Cardiac septum (tissue), 1 donor: ENCODE data around the gene CC2D1A. TPM values are rescaled to one million over a fixed set of nuclear protein-coding genes. Genes with fewer than 3 reads are reported as not detected.

Experiments
- DNase-seq: peaks from one replicate; pipeline ENCODE4 v3.0.0-alpha.2; 2020; ENCODE audit warnings: low spot score
- intact Hi-C: fragments of 100-400 bp; cut with DNase I; formaldehyde crosslinking; loops from one replicate; pipeline ENCODE4 v1.14.0; 2022
- long read RNA-seq: library from polyadenylated mRNA; unstranded; transcript quantifications from one replicate; pipeline ENCODE4 v2.0.0, GENCODE V29; 2021
- total RNA-seq: library from RNA; stranded (reverse); fragmentation: NEBNext Ultra II Directional; extraction: Animal tissue kit (Norgen Biotek cat#: 25700); gene quantifications from one replicate; pipeline ENCODE4 v1.2.1, GENCODE V29; 2021
- donor health status: DM: no; HTN: no; CAD: no.

Gene CC2D1A
- total RNA-seq: 19.5 TPM
- long read RNA-seq, transcript CC2D1A-201 (29 exons, 3,581 nt): major isoform, 8 of 42 reads
- long read RNA-seq, partial matches to known transcripts: 28 of 42 reads
- long read RNA-seq, other reads (novel, unspliced or antisense): 5 of 42 reads

DNA sequence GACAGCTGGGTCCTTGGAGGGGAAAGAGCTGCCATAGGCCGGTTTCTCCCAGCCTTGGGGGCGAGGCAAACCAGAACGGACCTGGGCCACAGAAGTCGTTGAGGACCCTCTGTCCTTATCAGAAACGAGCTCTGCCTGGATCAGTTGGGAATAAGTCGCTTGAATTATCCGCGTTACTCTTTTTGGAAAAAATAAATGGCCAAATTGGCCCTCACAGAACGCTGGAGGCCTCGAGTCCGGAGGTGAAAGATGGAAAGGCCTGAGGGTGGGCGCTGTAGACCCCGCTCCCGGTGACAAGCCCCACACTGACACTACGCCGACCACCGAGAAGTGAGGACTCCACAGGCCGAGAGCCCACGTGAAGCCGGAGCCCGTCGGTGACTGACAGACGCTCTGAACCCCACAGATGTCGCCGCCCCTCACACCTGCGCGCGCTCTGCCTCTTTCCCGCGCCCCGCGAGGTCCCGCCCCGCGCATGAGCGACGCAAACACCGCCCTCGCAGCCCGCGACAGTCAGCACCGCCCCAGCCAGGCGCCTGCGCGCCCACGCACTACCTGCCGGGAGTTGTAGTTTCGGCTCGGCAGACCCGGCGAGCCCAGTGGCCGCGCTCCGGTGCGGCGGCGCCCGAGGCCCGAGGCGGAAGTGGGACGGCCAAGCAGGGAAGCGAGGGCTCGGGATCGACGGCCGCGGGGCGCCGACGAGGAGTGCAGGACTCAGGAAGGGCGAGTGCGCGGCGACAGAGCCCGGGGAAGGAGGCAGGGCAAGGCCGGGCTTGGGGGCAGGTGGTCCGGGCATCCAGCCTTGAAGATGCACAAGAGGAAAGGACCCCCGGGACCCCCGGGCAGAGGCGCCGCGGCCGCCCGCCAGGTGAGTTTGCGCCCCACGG is at the start of gene CC2D1A, which contains the start of gene BRME1:
CC2D1A (plus strand) TSS at position 568 of the 887 bp plus-strand sequence; CDS start at position 809, 241 bp downstream.
BRME1 (minus strand) TSS at position 484 of the 887 bp plus-strand sequence. CDS start 1,225 bp downstream, outside the sequence.
- DNase-seq: peak; percentile 99
- intact Hi-C loops: loop anchor here (5.0 kb wide), 1 partner anchor 46 kb away; the partner anchor contains the start of gene DCAF15

DNA sequence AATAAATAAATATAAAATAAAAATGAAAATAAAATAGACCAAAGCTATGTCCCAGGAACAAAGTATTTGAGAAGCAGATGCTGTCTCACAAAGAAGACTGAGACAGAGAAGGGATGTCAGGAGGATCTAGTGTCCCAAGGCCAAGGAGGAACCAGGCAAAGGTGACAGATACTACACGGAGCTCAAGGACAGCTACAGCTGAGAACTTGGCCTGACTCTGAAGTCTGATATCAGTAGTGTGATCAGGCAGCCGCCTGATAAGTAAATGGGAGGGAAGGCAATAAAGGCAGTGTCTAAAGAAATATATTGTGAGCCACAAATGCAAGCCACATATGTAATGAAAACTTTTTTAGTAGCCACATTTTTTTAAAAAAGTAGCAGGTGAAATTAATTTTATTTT is 49.5 kb upstream of the CC2D1A start:
- DNase-seq: no peak
- intact Hi-C loops: no loop called here

DNA sequence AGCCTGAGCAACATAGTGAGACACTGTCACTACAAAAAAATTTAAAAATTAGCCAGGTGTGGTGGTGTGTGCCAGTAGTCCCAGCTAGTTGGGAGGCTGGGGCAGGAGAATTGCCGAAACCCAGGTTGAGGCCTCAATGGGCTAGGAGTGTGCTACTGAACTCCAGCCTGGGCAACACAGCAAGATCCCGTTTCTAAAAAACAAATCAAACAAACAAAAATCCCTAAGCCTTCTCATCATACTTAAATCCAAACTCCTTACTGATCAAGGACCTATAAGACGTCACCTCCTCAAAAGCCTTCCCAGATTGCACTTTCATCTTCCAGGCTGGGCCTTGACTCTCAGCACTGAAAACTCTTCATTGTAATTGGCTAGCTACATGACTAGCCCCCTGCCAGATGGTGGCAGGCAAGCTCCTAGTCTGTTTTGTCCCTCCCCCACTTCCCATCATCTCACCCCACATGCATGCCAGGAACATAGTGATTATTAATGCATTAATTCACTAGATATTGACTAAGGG is 46.6 kb upstream of the CC2D1A start:
- DNase-seq: no peak
- intact Hi-C loops: no loop called here

DNA sequence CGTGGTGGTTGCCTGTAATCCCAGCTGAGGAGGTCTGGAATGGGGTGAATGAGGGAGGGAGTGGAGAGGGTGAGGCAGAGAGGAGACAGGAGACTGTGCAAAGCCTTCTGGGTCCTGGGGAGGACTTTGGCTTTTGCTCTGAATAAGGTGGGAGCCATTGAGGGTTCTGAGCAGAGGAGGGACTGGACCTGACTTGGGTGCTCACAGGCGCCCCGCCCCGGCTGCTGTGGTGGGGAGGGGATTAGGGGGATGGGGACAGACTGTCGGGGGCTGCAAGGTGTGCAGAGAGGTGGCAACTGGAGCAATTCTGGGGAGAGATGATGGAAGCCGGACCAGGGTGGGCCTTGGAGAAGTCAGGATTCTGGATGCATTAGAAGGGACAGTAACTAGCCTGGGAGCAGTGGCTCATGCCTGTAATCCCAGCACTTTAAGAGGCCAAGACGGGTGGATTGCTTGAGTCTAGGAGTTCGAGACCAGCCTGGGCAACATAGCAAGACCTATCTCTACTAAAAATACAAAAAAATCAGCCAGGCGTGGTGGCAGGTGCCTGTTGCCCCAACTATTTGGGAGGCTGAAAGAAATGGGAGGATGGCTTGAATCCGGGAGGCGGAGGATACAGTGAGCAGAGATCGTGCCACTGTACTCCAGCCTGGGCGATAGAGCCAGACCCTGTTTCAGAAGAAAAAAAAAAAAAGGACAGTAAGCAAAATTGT is 45.2 kb upstream of the CC2D1A start:
- intact Hi-C loops: loop anchor here (5.0 to 10.0 kb wide), 2 partner anchors 264 to 576 kb away; no protein-coding TSS in a partner anchor
- no peak for DNase-seq

DNA sequence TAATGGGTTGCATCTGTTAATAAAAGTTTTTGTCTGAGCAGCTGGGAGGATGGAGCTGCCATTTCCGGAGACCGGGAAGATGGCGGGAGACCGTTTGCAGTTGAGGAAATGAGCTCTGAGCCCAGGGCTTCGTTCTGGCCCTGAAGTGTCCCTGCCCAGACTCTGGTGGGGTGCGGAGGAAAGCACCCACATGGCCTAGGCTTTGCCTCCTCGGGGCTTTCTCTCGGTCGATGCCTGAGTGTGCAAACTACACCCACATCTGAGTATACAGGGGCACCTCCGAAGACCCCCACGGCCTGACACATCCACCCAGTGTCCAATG is 44.6 kb upstream of the CC2D1A start:
- DNase-seq: no peak
- intact Hi-C loops: loop anchor here (5.0 to 10.0 kb wide), 2 partner anchors 264 to 577 kb away; no protein-coding TSS in a partner anchor

DNA sequence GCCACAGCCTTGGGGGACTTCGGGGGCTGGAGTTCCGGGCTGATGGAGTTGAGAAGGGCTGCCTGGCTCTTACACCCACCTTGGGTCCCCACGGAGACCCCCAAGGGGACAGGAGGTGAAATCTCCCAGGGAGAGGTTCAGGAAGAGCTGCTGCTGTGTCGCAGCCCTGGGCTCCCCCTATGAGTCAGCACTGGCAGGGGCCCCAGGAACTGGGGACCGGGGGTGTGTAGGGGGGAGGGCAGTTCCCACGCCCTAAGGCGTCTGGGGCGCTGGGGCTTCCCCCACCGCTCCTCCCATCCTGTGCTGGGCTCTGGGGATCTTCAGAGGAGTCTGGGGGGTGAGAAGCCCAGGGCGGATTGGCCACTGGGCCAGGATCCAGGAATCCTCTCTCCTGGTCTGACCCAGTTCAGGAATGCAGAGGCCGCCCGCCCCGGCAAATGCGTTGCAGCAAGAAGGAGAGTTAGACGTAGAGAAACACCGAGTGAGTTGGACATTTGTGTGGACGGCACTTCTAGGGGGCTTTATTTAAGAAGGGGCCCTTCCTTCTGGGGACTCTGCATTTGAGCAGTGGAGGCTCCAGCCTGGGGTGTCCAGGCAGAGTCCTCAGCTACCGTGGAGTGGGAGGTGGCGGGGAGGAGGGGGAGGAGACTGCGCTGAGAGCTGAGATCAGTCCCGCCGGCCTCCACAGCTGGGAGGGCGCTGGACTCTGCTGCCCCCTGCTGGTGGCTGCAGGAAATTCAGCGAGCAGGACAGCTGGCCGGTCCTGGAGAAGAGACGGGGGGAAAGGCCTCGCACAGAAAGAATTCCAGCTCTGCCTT is 44.1 kb upstream of the CC2D1A start:
- peak; percentile 98 for DNase-seq
- intact Hi-C loops: loop anchor here (1.0 to 10.0 kb wide), 3 partner anchors 77 to 577 kb away; no protein-coding TSS in a partner anchor

DNA sequence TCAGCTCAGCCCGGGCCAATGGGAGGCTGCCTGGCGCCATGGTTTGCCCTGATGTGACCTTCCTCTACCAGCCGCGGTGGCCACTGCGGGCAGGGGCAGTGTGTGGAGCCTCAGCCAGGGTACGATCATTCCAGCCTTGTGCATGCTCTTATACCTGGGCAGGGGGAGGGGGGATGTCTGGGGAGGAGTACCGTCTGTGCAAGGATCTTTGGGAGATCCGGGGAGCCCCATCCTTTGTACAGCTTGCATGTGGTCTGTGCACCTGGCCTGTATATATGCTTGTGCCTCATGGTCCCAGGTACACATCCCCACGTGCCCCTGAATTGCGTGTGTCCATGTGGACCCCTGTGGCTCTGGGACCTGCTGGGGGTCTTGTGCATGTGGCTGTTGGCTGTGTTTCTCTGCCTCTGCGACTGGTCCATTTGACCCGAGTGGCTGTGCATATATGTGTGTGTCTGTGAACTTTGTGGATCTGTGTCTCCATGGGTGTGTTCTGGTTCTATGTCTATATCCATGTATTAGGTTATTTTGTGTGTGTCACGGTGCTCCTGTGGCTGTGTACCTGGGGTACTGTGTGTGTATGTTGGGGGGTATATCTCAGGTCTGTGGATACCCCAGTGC is 41.8 kb upstream of the CC2D1A start:
- intact Hi-C loops: loop anchor here (5.0 to 10.0 kb wide), 2 partner anchors 267 to 579 kb away; no protein-coding TSS in a partner anchor
- no peak for DNase-seq

DNA sequence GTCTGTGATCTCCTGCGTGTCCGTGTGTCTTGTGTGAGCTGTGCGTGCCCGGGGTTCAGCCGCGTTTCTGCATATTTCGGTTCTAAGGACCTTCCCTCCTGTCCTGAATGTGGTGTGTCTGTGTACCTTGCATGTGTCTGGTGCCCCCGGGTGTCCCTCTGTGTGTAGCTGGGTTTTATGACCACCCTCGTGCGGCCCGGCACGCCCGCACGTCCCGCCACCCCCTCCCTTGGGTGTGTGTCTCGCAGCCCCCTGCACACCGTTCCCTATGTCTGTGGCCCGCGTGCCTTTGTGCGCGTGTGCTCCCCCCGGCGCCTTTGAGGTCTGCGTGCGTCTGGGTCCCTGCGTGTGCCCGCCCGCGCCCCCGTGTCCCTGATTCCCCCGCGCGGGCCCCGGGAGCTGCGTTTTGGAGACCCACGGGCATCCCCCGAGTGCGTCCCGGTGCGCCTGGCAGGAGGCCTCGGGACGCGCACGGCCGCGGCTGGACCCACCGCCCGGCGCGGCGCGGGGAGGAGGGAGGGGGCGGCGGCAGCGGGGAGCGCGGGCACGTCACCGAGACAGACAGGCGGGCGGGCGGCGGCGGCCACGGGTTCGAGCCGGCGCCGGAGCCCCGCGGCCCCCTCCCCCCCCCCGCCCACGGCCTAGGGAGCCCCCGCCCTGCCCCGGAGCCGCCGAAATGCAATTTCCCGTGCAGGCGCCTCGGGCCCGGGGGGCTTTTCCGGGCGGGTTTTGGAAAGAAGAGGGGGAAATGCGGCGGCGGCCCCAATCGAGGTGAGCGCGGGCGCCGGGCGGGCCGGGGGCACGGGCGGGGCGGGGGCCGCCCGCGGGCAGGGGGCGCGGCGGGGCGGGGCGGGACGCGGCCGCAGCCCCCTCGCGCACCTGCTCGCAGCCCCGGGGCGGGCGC is 41.1 kb upstream of the CC2D1A start:
- DNase-seq: no peak

DNA sequence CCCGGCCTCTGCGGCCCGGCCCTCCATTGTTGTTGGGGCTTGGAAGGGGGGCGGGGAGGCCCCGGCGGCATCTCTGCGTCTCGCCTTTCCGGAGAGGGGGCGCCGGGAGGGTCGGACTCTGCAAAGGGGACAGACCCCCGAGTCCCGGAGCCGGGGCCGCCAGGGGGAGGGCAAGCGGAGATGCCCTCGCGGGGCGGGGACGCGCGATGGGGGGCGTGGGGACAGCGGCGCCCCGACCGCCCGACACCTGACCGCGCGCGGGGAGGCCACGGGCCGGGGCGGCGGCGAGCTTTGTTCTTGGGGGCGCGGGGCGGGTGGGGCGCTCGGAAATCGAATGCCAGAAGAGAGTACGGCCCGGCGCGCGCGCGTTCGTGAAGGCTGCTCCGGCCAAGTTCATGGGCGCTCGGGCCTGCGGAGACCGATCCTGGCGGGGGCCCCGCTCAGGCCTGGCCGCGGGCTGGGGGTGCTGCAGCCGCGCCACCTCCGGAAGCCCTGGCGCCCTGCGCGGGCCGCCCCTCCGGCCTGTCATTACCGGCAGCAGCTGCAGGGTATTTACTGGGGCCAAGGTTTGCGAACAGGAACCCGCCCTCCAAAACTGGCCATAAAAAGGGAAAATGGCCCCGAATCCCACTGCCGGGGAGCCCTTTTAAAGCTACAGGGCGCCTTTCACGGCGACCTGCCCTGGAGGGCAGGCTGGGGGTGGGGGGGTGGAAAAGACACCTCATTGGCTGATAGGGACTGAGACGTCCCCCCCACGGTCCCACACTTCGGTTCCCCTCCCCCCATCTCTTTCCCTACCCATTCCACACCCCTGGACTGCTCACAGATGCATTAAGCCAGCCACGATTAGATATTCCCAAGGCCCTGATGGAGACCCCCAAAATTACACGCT is 40.2 kb upstream of the CC2D1A start:
- intact Hi-C loops: loop anchor here (10.0 kb wide), 1 partner anchor 581 kb away; no protein-coding TSS in a partner anchor
- no peak for DNase-seq

More for the DNA sequence above, 41.1 kb upstream of the CC2D1A start:
- intact Hi-C loops: loop anchor here (5.0 to 10.0 kb wide), 2 partner anchors 268 to 580 kb away; no protein-coding TSS in a partner anchor

DNA sequence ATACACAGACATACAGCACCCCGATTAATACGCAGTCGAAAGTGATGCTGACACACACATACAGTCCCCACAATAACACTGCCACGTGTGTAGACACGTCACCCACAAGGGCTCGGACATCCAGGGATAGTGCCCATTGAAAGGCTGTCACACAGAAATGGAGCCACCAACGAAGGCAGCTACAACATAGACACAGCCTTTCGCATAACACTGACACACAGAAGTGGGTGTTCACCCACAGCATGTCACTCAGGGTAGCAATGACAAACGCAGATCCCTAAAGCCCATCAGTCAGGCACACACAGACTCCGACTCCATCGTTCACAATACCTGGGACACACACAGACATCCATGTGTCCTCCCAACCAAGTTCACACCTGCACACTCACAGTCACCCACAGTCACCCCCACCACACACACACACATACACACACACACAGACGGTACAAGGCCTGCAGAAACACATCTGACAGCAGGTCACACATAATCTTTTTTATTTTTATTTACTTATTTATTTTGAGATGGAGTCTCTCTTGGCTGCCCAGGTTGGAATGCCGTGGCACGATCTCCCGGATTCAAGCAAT is 39.4 kb upstream of the CC2D1A start:
- intact Hi-C loops: loop anchor here (10.0 kb wide), 1 partner anchor 582 kb away; no protein-coding TSS in a partner anchor
- no peak for DNase-seq

DNA sequence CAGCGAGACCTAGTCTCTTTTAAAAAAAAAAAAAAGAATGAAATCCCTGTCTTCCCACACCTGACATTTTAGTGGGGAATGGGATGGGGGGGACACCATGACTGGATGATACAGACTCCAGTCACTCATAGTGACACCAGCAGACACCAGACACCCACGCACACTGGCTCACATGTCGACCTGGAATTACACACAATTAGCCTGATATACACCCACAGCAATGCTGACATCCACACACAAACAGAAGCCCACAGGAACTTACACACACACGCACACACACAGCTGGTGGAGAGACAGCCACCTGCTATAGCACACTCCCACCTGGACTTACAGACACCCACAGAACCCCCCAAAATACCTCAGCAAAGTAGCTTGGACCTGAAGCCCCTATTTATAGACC is 37.3 kb upstream of the CC2D1A start:
- no peak for DNase-seq

DNA sequence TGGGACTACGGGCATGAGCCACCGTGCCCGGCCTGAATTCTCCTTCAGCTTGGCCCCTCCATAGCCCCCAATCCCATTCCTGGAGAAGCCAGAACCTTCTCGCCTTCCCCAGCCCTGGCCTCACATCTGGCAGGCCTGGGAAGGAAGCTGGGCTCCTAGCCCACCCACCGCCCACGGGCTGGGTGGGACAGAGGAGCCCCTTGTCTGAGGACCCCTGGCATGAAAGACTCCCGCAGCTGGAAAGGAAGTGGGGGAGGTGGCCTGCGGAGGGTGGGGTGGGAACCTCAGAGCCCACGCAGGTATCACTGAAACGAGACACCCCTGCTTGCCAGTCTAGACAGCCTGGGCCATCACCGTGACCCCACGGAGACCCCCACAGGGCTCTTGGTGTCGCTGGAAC is 36.7 kb upstream of the CC2D1A start:
- DNase-seq: no peak
- intact Hi-C loops: loop anchor here (10.0 kb wide), 1 partner anchor 584 kb away; no protein-coding TSS in a partner anchor

More for the DNA sequence above, 37.3 kb upstream of the CC2D1A start:
- intact Hi-C loops: loop anchor here (10.0 kb wide), 1 partner anchor 584 kb away; no protein-coding TSS in a partner anchor

DNA sequence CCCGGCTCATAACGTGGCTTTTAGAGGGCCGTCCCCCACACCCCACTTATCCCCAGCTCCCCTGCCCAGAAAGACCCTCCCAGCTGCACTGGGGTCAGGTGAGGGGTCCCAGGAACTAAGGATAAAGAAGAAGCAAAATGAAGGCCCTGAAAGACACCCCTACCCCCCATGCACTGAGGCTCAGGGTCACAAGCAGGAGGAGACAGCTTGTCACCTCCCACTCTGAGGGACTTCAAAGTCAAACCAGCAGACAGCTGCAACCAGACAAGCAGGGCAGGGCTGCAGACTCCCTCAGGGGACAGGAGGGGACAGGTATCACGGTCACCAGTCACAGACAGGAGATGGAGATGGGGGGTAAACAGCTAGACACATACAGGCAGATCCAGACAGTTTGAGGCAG is 35.1 kb upstream of the CC2D1A start:
- intact Hi-C loops: no loop called here
- no peak for DNase-seq

DNA sequence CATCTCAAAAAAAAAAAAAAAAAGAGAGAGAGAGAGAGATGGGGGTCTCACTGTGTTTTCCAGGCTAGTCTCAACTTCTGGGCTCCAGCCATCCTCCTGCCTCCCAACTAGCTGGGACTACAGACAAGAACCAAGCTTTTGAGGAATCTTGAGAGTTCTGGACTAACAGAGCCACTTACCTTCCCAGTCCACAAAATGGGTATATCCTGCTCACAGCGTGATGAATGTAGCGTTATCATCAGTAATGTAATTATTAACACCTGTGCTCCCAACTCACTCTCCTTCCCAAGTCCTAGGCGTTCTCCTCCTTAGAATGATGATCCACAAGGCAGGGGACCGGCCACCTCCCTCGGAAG is 33.7 kb upstream of the CC2D1A start:
- intact Hi-C loops: no loop called here
- no peak for DNase-seq

DNA sequence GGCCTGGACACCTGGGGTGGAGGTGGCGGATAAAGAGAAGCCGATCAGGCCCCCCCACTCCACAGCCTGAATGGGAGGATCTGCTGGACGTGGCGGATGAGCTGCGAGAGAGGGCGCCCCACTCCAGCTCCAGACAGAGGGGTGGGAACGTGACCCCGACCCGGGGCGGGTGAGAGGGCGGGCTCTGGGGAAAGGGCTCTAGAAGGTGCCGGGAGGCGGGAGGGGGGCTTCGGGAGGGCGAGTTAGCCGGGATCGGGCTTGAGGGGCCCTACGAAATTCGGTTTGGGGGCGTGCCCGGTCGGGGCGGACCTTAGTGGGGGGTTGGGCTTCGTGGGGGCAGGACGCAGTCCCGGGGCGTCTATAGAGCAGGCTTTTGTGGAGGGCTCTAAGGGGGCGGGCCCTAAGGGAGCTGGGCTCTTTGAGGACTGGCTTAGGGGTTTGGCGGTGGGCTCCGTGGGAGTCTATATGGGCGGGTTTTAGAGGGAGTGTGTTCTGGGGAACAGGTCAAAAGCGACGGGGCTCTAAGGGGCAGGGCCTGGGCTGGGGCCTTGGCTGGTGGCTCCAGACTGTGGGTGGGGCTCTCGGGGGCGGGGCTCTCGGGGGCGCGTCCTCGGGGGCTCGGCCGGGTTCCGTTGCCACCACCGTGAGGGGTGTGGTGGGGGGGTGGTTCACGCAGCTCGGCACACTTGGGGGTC is 33.2 kb upstream of the CC2D1A start:
- no peak for DNase-seq
- intact Hi-C loops: no loop called here
